Dendritic cell treated with granulocyte-macrophage colony-stimulating factor and Interleukin-4, amounts not matched to agents 40 ng/mL and 50 ng/mL, for 4 days (primary cell): ENCODE data around the gene KLHL33.
"Not testable (repeated sequence)": the region's sequence is repeated elsewhere in the genome, so short reads cannot be mapped to it uniquely, and the experiment has no call there.

Experiments
- H3K27ac Mint-ChIP-seq: one replicate; pipeline ENCODE4 v1.8.0; 2022; ENCODE audit warnings: mild to moderate bottlenecking, mixed read lengths
- H3K27me3 Mint-ChIP-seq: one replicate; pipeline ENCODE4 v1.8.0; 2022; ENCODE audit warnings: mild to moderate bottlenecking, mixed read lengths
- H3K36me3 Mint-ChIP-seq: one replicate; pipeline ENCODE4 v1.8.0; 2022; ENCODE audit warnings: low read depth, mixed read lengths
- H3K4me1 Mint-ChIP-seq: one replicate; pipeline ENCODE4 v1.8.0; 2022; ENCODE audit warnings: low read depth, mixed read lengths
- H3K4me3 Mint-ChIP-seq: one replicate; pipeline ENCODE4 v1.8.0; 2022; ENCODE audit warnings: mild to moderate bottlenecking, moderate library complexity, mixed read lengths
- H3K9me3 Mint-ChIP-seq: one replicate; pipeline ENCODE4 v1.8.0; 2022; ENCODE audit warnings: mixed read lengths
- intact Hi-C: fragments of 100-400 bp; cut with micrococcal nuclease; formaldehyde crosslinking; loops from one replicate; pipeline ENCODE4 v1.15.0; 2022

KLHL33 gene

DNA sequence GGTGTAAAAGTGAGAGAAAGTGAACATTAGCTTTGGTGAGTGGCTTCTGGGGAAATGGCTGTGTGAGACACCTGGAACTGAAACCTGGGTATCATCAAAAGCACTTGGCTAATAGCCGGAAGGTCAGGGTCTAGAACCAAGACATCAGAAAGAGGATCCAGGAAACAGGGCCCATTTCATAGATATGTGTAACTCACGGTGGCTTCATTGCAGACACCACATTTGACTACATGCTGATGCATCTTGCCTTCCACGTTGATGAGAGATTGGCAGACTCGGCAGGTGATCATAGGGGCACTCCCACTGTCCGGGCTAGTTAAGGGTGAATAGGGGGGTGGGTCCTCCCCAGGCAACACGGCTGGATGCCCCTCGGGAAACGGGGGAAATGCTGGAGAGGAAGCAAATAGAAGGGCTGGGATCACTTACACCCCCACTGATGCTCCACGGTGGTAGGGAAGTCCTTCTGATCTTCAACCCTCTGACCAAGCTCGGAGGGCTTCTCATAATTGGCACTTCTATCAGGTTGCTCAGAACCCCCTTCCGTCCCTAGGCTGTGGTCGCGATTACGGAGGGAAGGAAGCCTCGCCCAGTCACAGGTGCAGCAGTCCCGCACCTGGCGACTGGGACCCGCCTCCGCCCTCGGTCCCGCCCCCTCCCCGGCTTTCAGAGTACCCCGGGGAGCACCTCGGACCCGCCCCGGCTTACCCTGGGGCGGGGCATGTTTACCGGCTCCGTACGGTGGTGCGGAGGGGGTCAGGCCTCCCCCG, 24.7 kb upstream of the KLHL33 start:
- H3K4me3 Mint-ChIP-seq: peak overlapping the region; percentile 97
- H3K27ac Mint-ChIP-seq: peak overlapping the region; percentile 88
- peaks cover 30% of the 10 kb centered on the region for H3K4me1 Mint-ChIP-seq
- no peaks in the 10 kb centered on the region for H3K36me3 Mint-ChIP-seq
- H3K27me3 Mint-ChIP-seq: no peaks in the 10 kb centered on the region
- intact Hi-C loops: loop anchor here (1.0 kb wide), 1 partner anchor 9 kb away; the partner anchor contains the start of gene PNP
- H3K9me3 Mint-ChIP-seq: no peaks in the 10 kb centered on the region

DNA sequence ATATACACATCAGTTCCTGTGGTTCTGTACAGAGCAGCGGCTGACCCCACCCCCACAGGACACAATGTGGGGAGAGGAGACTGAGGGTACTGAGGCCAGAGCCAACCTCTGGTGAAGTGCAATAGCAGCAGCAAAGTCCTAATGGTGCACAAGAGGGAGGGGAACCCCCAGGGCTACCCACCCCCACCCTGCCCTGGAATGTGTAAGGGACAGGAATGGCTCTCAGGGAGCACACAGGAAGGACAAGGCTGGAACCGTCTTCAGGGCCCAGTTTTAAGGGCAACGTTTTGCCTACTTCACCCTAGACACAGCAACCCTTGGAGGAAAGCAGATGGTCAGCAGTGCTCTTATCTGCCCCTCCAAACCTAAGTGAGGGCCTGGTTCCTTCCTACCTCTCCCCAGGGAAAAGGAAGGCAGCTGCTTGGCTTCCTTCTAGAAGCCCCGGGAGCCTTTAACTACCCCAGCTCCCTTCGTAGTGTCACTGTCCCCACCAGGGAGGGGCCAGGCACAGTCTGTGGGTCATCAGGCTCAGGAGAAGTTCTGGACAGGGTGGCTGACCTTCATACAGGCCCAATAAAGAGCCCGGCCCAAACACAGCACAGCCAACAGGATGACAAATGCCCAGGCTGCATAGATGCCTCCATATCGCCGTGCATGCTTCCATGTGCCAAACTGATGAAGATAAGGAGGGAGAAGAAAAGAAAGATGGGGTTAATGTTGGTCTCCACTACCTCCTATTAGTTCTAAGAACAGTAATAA, 22.2 kb upstream of the KLHL33 start:
- Mint-ChIP-seq H3K36me3 (no peaks in the 10 kb centered on the region), H3K4me1 (peaks cover 25% of the 10 kb centered on the region), H3K27me3 (no peaks in the 10 kb centered on the region), H3K27ac (no peak overlapping the region), H3K9me3 (no peaks in the 10 kb centered on the region), H3K4me3 (no peak overlapping the region)
- intact Hi-C loops: no loop called here

DNA sequence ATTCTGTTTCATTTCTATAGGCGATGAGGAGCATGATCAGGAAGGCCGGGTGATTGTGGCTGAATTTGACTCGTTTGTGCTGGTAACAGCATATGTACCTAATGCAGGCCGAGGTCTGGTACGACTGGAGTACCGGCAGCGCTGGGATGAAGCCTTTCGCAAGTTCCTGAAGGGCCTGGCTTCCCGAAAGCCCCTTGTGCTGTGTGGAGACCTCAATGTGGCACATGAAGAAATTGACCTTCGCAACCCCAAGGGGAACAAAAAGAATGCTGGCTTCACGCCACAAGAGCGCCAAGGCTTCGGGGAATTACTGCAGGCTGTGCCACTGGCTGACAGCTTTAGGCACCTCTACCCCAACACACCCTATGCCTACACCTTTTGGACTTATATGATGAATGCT, 21.0 kb upstream of the KLHL33 start:
- no peak overlapping the region for H3K27ac Mint-ChIP-seq
- H3K4me1 Mint-ChIP-seq: peaks cover 25% of the 10 kb centered on the region
- intact Hi-C loops: no loop called here
- no peaks in the 10 kb centered on the region for H3K36me3 Mint-ChIP-seq
- peak overlapping the region; percentile 53 for H3K4me3 Mint-ChIP-seq
- no peaks in the 10 kb centered on the region for H3K27me3 Mint-ChIP-seq
- H3K9me3 Mint-ChIP-seq: no peaks in the 10 kb centered on the region

DNA sequence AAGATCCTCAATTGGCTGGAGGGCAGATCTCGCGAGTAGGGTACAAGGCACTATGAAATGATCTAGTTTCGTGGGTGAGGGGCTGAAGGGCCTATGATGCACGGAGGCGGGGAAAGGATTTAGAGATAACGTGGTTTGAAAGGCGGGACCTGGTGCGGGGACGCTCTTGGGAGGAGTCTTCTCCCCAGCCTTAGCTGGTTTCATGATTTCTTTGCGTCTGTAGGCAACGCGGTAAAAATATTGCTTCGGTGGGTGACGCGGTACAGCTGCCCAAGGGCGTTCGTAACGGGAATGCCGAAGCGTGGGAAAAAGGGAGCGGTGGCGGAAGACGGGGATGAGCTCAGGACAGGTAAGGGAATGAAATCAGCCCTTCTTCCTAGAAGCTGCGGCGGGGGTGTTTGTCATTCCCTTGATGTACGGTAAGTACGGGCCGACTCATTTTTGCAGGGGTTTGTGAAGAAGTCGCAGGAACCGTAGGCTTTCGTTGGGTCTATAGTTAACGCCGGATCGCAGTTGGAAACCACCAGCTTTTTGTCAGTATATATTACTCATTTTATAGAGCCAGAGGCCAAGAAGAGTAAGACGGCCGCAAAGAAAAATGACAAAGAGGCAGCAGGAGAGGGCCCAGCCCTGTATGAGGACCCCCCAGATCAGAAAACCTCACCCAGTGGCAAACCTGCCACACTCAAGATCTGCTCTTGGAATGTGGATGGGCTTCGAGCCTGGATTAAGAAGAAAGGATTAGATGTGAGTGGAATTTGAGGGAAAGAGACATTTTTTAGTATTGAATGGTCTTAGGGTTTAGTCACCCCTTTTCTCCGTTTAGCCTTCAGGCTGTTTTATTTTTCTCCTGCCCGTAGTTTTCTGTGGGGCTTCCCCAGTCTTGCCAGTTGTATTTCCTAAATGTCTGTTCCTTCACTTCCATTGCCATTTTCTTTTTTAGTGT, 19.7 kb upstream of the KLHL33 start:
- intact Hi-C loops: loop anchor here (2.0 kb wide), 3 partner anchors 13 to 113 kb away; partner anchors contain the start of genes PARP2, PNP and TEP1
- H3K4me1 Mint-ChIP-seq: peaks cover 22% of the 10 kb centered on the region
- no peak overlapping the region for H3K4me3 Mint-ChIP-seq
- no peaks in the 10 kb centered on the region for H3K27me3 Mint-ChIP-seq
- no peaks in the 10 kb centered on the region for H3K36me3 Mint-ChIP-seq
- no peak overlapping the region for H3K27ac Mint-ChIP-seq
- H3K9me3 Mint-ChIP-seq: no peaks in the 10 kb centered on the region

DNA sequence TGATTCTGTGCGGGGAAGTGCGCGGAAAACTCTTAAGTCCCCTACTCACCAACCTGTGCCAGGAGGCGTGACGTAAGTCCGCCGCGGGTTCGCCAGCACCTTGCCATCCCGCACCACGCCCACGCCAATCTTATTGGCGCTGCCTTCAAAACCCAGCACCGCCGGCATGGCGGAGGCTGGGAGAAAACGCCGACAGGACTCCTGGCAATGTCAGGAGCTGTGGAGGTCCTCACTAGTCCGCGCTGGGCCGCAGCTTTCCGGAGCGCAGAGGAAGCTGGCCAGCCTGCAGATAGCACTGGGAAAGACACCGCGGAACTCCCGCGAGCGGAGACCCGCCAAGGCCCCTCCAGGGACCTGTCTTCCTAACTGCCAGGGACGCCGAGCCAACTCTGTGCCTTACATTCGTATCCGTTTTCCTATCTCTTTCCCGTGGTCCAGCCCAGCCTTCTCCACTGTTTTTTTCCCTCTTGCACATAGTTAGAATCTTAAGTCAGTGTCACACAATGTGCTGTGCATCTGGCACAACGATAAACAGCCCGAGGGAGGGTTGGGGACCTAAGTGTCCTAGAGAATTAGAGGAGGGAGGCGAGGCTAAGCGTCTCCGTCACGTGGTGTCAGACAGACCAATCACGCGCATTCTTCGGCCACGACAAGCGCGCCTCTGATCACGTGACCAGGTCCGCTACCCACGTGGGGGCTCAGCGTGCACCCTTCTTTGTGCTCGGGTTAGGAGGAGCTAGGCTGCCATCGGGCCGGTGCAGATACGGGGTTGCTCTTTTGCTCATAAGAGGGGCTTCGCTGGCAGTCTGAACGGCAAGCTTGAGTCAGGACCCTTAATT, 18.8 kb upstream of the KLHL33 start, which contains the start of the genes APEX1 and OSGEP:
Gene APEX1, plus strand, starts transcription at position 711 of the 839 bp plus-strand sequence. CDS start 420 bp downstream, outside the sequence.
Gene OSGEP, minus strand, starts transcription at position 297 of the 839 bp plus-strand sequence. Its CDS starts 129 bp downstream, at position 168.
- Mint-ChIP-seq H3K27ac (no peak within 1 kb of the TSS), H3K36me3 (no peaks in the 10 kb centered on the region), H3K27me3 (no peaks in the 10 kb centered on the region), H3K4me3 (no peak within 1 kb of the TSS), H3K4me1 (peaks cover 18% of the 10 kb centered on the region), H3K9me3 (no peaks in the 10 kb centered on the region)
- intact Hi-C loops: loop anchor here (2.0 kb wide), 3 partner anchors 14 to 112 kb away; partner anchors contain the start of genes PARP2, PNP and TEP1

DNA sequence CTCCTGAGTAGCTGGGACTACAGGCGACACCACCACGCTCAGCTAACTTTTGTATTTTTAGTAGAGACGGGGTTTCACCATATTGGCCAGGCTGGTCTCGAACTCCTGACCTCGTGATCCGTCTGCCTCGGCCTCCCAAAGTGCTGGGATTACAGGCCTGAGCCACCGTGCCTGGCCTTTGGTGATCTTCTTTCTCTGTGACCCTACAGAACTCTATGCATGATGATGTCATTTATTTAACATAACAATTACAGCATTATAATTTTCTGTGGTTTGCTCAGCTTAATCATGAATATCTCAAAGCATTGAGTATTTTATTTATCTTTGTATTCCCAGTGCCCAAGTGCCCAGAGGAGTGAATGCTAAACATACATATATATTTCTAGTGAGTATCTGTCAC, 16.9 kb upstream of the KLHL33 start:
- intact Hi-C loops: not testable (repeated sequence)

DNA sequence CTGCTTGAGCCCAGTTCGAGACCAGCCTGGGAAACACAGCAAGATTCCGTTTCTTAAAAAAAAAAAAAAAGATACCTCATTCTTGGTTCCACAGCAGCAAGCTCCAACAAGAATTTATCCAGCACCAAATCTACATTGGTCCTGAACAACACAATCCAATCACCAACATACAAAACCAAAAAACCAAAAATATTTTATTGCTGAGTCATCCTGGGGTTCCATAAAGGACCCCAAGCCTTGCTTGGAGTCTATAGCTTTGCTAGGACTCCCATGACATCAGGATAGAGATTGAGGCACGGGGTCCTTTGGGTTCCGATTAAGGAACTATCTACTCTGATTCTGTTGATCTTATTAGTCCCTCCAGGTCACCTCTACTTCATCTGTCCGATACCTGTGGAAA, 10.9 kb upstream of the KLHL33 start:
- H3K4me1 Mint-ChIP-seq: peaks cover 23% of the 10 kb centered on the region
- no peaks in the 10 kb centered on the region for H3K9me3 Mint-ChIP-seq
- no peak overlapping the region for H3K27ac Mint-ChIP-seq
- intact Hi-C loops: no loop called here
- H3K36me3 Mint-ChIP-seq: peaks cover 6% of the 10 kb centered on the region
- no peaks in the 10 kb centered on the region for H3K27me3 Mint-ChIP-seq
- H3K4me3 Mint-ChIP-seq: no peak overlapping the region

More for the DNA sequence above, 16.9 kb upstream of the KLHL33 start:
- H3K4me3 Mint-ChIP-seq, H3K9me3 Mint-ChIP-seq, H3K27ac Mint-ChIP-seq, H3K27me3 Mint-ChIP-seq, H3K36me3 Mint-ChIP-seq: not testable (repeated sequence)
- peaks cover 20% of the 10 kb centered on the region for H3K4me1 Mint-ChIP-seq

DNA sequence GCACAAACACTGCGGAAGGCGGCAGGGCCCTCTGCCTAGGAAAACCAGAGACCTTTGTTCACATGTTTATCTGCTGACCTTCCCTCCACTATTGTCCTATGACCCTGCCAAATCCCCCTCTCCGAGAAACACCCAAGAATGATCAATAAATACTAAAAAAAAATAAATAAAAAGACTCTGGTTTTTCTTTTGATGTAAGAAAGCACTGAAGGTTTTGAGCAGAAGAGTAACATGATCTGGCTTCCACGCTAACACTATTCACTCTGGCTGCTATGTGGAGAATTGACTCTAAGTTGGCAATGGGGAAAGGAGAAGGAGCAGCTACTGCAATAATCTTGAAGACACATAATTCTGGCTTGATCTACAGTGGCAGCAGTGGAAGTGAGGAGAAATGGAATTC, 7.7 kb upstream of the KLHL33 start:
- H3K27me3 Mint-ChIP-seq, H3K27ac Mint-ChIP-seq, H3K9me3 Mint-ChIP-seq, H3K4me3 Mint-ChIP-seq, intact Hi-C loops, H3K36me3 Mint-ChIP-seq: not testable (repeated sequence)
- H3K4me1 Mint-ChIP-seq: peaks cover 47% of the 10 kb centered on the region

DNA sequence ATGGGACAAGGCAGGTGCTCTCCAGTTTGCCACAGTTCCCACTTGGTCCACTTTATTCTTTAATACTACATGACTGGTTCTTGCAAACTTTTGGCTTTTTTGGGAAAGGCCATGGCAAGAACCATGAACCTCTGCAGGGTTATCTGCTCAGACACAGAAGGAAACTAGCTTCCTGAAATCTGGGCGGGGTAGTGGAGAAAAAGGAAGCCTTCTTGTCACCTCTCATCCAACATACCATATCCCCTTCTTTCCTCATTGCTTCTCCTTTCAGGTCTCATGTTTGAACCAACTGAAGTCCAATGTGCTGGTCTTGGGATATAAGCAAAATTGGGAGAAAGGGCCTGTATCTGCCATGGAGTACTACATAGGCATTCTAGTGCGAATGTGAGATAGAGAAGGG, 5.5 kb upstream of the KLHL33 start:
- Mint-ChIP-seq H3K27me3 (no peaks in the 10 kb centered on the region), H3K4me3 (no peak overlapping the region), H3K4me1 (peaks cover 63% of the 10 kb centered on the region), H3K9me3 (peaks cover 10% of the 10 kb centered on the region), H3K27ac (no peak overlapping the region), H3K36me3 (peaks cover 6% of the 10 kb centered on the region)
- intact Hi-C loops: no loop called here

DNA sequence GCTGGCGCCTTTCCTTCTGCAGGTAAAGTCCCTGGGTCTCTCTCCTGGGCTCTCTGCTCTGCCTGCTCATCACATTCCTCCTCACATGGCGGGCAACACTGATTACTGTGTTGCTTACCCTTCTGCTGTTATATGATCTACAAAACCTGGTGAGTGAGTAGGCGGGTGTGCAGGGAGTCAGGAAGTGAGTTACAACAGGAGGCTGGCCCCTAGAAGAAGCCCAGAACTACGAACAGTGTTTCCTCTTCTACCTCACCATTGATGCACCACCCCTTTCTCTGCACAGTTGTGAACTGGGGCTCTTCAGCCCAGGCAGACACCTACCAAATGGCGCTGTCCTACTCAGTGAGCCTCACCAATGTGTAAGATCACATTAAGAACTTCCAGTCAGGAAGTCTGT, 4.9 kb upstream of the KLHL33 start:
- intact Hi-C loops: no loop called here
- Mint-ChIP-seq H3K9me3 (peaks cover 10% of the 10 kb centered on the region), H3K27me3 (no peaks in the 10 kb centered on the region), H3K27ac (no peak overlapping the region), H3K4me3 (no peak overlapping the region), H3K36me3 (peaks cover 6% of the 10 kb centered on the region), H3K4me1 (peaks cover 69% of the 10 kb centered on the region)

DNA sequence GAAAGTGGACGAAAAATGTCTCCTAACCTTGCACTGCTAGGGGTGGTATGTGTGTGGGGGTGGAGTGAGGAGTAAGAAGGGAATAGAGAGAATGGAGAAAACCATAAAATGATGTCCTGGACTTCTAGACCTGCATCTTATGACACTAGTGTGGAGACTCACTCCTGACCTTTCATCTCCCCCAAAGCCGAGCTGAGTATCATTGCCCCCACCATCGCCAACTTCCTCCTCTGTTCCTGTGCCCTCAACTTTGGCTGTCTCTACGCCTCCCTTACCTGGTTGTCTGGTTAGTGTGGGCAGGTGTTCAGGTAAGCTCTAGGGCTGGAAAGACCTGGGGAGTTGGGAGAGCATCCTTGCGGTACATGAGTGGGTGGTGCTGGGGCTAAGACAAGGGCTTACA, 4.5 kb upstream of the KLHL33 start:
- Mint-ChIP-seq H3K4me1 (peaks cover 73% of the 10 kb centered on the region), H3K27ac (no peak overlapping the region), H3K27me3 (peaks cover 2% of the 10 kb centered on the region), H3K9me3 (peaks cover 10% of the 10 kb centered on the region), H3K36me3 (peaks cover 6% of the 10 kb centered on the region), H3K4me3 (no peak overlapping the region)
- intact Hi-C loops: no loop called here

DNA sequence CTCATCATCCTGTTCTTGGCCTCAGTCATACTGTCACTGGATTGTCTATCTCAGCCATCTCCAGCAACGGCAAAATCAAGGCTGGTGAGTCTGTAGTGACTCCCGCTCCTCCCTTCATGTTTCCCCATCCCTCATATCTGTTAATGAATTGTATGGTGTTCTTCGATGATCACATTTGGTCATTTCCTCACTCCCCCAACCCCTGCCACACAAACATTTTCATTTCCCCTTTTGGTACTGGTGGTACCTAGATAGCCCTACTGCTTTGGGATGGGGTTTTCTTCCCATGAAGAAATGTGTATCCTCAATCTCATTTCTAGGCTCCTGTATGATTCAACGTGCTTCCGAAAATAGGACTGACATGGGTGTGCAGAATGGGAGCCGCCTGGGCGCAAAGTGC, 2.7 kb upstream of the KLHL33 start:
- H3K36me3 Mint-ChIP-seq: peaks cover 6% of the 10 kb centered on the region
- H3K27ac Mint-ChIP-seq: no peak overlapping the region
- peaks cover 10% of the 10 kb centered on the region for H3K9me3 Mint-ChIP-seq
- peaks cover 5% of the 10 kb centered on the region for H3K27me3 Mint-ChIP-seq
- no peak overlapping the region for H3K4me3 Mint-ChIP-seq
- intact Hi-C loops: no loop called here
- H3K4me1 Mint-ChIP-seq: peaks cover 77% of the 10 kb centered on the region

DNA sequence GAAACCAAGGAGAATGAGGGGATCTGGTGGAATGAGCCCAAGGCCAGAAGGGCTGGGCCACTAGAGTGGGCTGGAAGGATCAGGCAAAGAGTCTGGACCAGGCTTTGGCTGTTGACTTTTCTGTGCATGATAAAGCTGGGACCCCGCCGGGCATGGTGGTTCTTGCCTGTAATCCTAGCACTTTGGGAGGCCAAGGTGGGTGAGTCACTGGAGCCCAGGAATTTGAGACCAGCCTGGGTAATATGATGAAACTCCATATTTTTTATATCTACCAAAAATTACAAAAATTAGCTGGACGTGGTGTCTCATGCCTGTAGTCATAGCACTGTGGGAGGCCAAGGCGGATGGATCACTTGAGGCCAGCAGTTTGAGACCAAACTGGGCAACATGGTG, 393 bp upstream of the KLHL33 start:
- intact Hi-C loops: no loop called here
- peaks cover 10% of the 10 kb centered on the region for H3K9me3 Mint-ChIP-seq
- peaks cover 61% of the 10 kb centered on the region for H3K4me1 Mint-ChIP-seq
- H3K4me3 Mint-ChIP-seq: no peak overlapping the region
- peak overlapping the region; percentile 60 for H3K27ac Mint-ChIP-seq
- H3K27me3 Mint-ChIP-seq: peaks cover 5% of the 10 kb centered on the region
- H3K36me3 Mint-ChIP-seq: no peaks in the 10 kb centered on the region
